NCI-H774 (cell line): Measurements from ENCODE around the gene ATP13A5.

Experiments
- DNase-seq: peaks from one replicate; lab custom pipeline; 2025; lab: John Stamatoyannopoulos, UW

The ATP13A5 gene

DNA sequence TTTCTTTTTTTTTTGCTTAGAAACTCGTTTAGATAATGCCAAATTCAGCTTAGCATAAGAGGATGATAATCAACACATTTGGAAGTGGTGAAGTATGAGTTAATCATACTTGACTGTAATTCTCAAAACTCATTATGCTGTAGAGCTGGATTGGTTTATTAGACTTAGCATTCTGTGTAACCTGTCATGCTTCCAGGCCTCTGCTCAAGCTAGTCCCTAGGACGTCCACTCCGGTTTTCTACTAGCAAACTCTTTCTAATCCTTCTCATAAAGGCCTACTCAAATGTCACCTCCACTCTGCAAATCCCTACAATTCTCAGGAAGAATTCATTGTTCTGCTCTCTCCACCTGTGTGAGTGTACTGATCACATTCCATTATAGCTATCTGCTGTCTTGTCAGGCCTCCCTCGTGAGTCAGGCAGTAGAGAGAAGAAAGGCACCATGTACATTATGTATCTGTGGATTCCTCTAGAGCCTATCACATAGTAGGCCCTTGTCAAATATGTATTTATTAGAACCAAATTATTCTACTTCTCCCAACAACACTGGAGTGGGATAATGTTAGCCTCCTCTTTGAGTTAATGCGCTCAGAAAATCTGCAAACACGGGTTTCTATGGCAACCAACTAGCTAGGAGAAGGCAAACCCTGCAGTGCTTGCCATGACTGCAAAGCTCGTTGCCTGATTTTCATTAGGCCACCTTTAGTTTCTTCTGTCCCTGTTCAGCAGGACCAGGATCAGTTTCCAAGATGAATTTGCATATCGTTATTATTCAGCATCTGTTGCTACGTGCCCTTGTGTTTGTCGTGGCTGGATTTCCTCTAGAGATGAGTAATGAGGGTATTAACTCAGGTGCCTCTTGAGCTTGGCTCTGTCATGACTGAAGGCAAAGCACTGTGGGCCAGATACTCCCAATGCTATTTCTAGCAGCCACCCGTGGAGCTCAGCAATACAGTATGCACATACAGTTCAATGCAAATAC lies 30.7 kb downstream of the ATP13A5 start:
- peak; percentile 91 for DNase-seq

DNA sequence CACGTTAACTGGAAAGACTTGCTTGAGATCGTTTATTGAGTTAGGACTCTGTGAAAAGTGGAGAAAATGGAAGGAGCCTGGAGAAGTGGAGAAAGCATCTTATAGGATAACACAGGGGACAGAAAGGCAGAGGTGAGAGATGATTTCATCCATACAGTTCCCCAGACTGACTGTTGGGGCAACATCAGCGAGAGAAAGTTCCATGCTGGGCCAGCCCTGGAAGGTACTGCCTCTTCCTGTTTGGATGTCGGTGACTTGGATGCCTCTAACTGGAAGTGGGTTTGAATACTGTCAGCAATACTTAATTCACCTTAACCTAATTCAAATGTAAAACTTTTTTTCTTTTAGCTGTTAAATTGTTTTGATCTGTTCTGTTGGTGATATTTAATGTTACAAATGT lies 32.3 kb downstream of the ATP13A5 start:
- DNase-seq = no peak

GRCh38 chr3:193345431-193345830 lies 33.1 kb downstream of the ATP13A5 start:
- no peak for DNase-seq

DNA sequence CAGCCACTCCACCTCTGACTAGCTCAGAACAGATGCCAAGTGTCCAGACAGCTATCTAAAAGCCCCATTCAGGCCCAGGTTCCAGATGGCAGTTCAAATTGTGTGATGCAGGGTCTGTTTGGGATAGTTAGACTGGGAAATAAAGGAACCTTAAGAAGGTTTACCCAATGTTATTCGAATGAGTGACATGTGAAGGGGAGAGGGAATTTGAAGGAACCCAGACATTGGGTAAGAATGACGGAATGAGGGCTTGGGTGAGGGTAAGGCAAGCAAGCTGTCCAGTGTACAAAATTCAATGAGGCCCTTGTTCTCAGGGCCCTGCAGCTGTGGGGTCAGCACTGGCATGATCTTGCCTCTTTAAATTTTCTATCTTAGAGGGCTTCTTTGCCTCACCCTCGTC lies 34.1 kb downstream of the ATP13A5 start:
- DNase-seq = no peak

GRCh38 chr3:193343726-193344222 lies 34.8 kb downstream of the ATP13A5 start:
- peak; percentile 25 for DNase-seq

DNA sequence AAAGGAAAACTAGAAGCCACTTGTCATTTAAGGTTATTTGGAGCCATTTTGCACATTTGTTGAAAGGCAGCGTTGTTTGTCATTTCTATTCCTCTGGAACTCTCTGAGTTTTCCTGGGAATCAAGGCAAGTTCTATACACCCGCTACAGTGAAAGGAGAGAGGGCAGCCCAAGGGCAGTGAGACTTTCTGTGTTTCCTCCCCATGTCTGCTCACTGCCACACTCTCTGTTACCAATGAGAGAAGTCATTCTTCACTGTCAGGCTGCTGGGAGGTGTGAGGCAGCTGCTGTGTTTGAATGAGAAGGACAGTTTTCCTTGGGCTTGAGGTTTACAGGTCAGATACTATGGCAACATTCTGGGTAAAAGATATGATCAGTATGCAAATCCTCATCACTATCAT lies 36.0 kb downstream of the ATP13A5 start:
- DNase-seq = peak; percentile 77

GRCh38 chr3:193335031-193335430 lies 43.5 kb downstream of the ATP13A5 start:
- DNase-seq = no peak

DNA sequence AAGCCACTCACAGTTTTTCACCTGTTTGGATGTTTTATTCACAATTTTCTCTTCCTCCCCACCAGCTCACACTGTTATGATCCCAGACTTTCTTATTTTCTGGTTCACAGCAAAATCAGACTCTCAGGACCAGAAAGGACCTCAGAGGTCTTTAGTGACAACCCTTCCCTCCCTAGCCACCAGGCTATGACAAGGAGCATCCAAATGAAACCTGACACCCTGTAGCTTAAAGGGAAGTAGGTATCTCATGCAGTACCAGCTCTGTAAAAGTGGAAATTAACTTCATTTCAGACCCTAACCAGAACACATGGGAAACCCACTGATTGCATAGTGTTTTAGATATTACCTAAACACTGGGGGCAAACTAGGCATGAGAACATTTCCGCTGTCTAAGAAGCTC lies 45.3 kb downstream of the ATP13A5 start:
- DNase-seq = no peak

DNA sequence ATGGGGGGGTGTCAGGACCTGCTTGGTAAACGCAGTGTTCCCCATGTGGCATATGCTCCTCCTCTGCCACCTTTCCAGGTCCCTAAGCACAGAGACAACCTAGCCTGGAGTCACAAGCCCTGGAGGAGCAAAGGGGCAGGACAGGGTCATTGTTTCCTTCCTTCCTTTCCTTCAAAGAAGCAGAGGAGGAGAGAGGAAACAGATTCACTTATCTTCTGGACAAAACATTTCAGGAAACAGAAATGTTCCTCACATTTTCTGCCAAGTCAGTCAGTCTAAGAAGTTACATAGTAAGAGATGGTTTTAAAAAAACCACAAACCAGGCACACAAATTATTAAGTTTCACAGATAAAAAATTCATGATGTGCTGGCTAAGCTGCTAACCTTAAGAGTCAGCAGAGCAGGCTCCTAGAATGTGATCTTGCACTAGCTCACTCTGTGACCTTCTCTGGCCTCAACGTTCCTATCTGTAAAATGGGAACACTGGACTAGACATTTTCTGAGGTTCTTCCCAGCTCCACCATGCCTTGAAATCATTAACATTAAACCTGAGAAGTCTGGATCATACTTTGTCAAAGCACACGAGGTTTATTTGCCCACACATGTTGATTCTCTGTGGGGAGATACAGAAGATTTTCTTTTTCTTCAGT lies 47.9 kb downstream of the ATP13A5 start:
- DNase-seq = no peak

DNA sequence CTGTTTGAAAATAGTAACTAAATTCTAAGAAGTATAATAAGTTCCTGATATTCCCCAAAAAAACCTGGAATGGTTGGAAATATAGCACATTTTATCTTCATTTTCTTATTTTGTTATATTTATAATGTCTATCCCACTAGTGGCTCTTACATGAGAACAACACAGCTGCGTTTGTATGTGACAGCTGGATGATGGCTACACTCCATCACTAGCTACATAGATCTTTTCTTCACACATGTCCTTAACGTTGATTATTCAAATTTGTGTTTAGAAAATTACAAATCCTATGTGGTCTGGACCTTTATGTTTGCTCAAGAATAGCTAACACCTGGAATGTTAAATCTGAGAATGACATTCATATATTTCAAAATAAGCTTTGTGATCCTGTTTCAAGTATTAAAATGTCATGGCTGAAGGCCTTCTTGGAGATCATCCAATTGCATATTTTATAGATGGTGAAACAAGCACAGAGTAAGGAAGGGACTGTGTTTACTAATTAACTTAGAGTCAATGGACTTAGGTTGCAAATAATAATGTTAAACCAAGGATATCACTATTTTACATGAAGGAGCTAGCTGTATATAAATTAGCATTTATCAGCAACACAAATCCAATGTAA lies 60.8 kb downstream of the ATP13A5 start:
- no peak for DNase-seq

DNA sequence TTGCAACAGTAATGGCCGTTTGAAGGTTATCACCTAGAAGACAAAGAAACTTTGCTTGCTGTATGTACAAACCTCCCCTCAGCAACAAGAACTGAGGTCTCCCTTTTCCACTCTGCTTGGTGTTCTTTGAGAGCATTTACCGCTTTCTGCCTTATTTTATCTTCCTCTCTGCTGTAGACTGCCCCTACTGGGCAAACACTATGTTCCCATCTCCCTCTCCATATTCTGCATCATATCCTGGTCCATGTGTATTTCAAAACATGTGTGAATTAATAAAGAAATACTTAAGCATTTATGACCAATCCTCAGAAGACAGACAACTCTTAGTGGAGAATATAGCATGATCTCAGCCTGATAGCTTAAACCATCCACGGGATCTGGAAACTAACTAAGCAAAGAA lies 64.4 kb downstream of the ATP13A5 start:
- no peak for DNase-seq

- DNase-seq = no peak
These were observed 65.2 kb downstream of the ATP13A5 start for GRCh38 chr3:193313061-193313958.

DNA sequence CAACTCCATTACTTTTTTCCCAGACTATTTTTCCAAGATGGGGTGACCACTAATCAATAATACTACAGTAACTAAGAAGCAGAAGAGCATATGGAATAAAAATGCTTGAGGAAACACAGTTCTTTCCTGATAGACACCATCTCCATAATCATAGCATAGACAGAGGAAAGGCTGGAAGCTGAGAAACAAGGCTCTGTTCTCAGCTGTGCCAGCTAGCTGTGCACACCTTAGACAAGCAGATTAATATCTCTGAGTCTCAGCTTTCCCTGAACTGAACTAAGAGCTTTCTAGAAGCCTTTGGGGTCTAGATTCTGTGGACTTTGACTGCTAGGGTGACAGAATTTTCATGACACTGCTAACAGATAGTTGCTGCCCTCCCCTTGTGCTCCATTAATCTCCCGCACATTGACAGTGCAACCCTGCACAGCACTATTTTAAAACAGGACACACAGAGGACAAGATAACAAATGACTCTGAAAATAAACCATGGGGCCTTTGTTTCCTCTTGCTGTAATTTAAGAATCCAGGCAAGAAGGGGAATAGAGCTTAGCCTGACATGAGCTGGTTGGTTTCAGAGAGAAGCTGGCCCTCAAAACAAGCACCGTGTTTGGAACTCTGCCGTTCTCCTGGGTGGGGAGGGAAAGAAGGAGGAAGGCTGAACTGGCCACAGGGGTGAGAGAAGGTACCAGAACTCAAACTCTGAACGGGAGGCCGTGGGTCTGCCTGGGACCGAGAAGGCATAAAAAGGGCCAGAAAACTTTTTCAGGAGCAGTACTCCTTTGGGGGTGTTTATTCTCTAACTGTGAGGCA lies 67.4 kb downstream of the ATP13A5 start:
- no peak for DNase-seq

- no peak for DNase-seq
These were observed 73.2 kb downstream of the ATP13A5 start for GRCh38 chr3:193305356-193305755.

GRCh38 chr3:193301433-193301832 lies 77.1 kb downstream of the ATP13A5 start:
- no peak for DNase-seq

GRCh38 chr3:193297421-193297820 lies 81.1 kb downstream of the ATP13A5 start:
- no peak for DNase-seq

DNA sequence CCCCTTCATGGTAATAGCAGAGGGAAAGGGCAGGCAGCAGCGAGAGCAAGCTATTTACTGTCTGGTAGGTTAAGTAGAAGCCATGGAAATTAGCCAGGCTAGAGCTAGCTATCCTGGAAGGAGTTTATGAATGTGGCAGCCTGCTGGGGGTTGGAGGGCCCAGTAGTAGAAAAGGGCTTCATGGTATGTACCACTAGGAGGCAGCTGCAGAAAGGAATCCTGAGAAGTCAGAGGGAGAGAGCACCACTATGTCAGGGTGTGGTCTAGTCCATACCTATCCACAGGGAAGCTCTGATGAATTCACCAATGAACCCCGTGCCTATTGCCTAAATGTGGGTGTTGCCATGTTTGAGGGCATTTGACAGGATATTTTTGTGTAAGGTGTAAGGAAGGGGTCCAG lies 82.6 kb downstream of the ATP13A5 start:
- no peak for DNase-seq

DNA sequence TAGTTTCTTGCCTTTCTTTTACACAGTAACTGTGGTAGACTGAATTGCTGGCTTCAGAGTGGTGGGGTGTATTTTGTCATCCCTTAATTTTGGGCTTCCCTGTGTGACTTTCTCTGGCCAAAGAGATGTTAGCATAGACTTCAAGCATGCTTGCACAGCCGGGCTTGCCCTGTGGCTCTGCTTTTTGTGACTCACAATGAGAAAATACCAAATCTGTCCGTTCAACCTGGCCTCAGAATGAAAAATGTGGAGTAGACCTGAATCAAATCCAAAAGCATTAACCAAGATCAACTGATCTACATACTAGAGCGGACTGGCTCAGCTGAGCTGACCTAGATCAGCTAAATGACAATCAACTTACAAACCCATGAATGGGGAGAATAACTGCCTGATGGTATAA lies 86.2 kb downstream of the ATP13A5 start:
- no peak for DNase-seq

- DNase-seq = no peak
These were observed 107.3 kb downstream of the ATP13A5 start for GRCh38 chr3:193271101-193271840.

DNA sequence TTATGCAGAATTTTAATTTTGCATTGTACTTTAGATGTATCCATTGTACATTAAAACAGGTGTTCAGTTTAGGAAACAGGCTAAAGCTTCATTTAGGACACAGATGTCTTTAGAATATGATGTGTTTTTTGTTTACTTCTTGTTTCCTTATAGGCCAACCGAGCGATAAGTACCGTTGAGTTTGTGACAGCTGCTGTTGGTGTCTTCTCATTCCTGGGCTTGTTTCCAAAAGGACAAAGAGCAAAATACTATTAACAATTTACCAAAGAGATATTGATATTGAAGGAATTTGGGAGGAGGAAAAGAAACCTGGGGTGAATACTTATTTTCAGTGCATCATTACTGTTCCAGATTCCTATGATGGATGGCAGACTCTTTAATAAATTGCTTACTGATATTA lies 108.1 kb downstream of the ATP13A5 start:
- DNase-seq = no peak
